HG02588 (cell line): ENCODE data around the gene GPER1.

Experiments used
- ATAC-seq: cut with Tn5 transposase; IDR thresholded peaks from one replicate; pipeline ENCODE4 v1.9.1; 2021; ENCODE audit warnings: mild to moderate bottlenecking, moderate library complexity; ENCODE audit not compliant: unreplicated experiment

The GPER1 gene

GRCh38 chr7:1053816-1054370, 34.0 kb upstream of the GPER1 start:
- ATAC-seq = no peak

DNA sequence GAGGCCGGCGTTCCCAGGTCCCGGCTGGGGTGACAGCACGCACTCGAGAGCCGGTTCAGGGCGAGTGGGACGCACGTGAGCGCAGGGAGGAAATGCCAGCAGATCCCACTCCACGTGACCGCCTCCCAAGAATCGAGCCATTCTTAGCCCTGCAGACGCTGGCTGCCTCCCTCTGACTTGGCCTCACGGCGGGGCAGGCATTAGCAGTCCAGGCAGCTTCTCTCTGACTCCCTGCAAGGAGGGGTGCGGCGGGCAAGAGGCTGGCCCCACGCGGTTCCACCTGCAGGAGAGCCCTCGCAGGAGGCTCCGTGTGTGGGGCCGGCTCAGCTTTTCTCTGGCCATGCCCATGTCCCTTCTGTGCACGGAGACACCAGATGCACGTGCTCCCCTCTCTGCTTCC, 33.5 kb upstream of the GPER1 start:
- ATAC-seq = no peak

DNA sequence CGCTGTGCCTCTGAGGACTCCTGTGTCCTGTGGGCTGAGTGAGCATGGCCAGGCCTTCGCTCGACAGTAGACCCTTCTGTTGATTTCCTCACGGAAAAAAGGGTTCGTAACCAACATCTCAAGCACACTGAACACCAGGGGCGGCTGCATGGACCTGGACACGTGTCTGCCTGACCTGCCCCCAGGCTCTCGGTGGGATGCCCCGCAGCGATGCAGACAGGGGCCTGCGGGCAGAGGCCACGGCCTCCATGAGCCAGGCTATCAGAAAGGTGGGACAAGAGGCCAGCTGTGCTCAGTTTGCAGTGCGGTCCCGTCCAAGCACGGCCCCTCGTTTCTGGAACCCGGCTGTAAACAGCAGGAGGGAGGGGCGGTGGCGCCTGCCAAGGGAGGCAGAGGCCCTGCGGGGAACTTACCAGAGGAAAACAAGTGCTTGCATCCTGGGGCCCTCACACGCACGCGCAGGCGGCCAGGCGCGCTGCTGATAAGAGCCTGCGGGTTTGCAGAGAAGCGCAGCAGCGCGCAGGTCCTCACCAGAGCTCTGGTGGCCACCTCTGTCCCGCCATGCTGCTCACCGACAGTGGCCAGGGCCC, 33.0 kb upstream of the GPER1 start:
- ATAC-seq = no peak

GRCh38 chr7:1055491-1055955, 32.4 kb upstream of the GPER1 start:
- no peak for ATAC-seq

GRCh38 chr7:1055956-1056784, 31.7 kb upstream of the GPER1 start:
- no peak for ATAC-seq

DNA sequence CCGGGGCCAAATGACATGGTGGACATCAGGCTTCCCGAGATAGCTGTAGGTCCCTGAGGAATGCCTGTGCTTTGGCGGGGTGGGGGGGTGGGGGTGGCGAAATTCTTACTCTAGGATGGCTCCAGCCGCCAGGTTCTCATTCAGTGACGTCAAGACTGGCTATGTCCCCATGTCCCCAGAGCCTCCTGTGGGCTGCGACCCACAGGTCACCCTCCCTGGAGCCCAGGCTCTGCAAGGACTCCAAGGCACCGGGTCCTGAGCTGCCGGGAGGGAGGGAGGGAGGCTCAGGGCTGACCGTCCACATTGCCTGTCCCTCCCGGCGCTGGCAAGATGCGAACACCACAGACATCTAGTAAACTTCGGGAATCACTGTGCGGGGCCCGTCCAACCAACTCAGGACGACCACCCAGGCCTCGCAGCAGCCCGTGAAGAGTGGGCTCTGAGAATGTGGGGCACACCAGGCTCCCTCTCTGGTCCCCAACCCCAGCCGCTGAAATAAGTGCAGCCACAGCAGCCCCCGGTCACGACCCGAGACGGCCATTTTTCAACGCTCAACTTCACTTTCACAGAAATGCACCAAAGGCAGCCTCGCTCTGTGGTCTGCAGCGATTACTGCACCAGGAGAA, 31.0 kb upstream of the GPER1 start:
- no peak for ATAC-seq

- ATAC-seq = no peak
Observed at GRCh38 chr7:1057416-1058291, 30.3 kb upstream of the GPER1 start.

DNA sequence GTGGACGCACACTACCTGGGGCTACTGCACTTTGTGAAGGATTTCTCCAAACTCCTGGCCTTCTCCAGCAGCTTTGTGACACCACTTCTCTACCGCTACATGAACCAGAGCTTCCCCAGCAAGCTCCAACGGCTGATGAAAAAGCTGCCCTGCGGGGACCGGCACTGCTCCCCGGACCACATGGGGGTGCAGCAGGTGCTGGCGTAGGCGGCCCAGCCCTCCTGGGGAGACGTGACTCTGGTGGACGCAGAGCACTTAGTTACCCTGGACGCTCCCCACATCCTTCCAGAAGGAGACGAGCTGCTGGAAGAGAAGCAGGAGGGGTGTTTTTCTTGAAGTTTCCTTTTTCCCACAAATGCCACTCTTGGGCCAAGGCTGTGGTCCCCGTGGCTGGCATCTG, 29.6 kb upstream of the GPER1 start:
- no peak for ATAC-seq

- no peak for ATAC-seq
Observed at GRCh38 chr7:1058821-1059199, 29.1 kb upstream of the GPER1 start.

DNA sequence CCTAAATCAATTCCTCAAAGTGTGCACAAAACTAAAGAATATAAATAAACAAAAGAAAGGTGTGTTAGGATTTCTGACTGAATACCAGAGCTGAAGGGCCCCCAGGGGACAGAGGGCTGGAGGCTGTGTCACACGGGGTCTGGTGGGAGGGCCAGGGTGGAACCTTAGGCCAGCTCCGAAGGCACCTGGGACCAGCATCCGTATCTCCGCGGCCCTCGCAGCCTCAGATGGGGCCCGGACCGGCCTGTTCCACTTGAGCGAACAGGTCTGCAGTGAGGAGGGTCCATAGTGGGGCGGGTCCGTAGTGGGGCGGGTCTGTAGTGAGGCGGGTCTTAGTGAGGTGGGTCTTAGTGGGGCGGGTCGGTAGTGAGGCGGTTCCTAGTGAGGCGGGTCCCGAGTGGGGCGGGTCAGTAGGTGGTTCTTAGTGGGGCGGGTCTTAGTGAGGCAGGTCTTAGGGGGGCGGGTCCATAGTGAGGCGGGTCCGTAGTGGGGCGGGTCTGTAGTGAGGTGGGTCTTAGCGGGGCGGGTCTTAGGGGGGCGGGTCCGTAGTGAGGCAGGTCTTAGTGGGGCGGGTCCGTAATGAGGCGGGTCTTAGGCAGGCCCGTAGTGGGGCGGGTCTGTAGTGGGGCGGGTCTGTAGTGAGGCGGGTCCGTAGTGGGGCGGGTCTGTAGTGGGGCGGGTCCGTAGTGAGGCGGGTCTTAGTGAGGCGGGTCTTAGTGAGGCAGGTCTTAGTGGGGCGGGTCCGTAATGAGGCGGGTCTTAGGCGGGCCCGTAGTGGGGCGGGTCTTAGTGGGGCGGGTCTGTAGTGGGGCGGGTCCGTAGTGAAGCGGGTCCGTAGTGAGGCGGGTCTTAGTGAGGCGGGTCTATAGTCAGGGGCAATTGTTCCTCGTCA, 28.5 kb upstream of the GPER1 start:
- no peak for ATAC-seq

DNA sequence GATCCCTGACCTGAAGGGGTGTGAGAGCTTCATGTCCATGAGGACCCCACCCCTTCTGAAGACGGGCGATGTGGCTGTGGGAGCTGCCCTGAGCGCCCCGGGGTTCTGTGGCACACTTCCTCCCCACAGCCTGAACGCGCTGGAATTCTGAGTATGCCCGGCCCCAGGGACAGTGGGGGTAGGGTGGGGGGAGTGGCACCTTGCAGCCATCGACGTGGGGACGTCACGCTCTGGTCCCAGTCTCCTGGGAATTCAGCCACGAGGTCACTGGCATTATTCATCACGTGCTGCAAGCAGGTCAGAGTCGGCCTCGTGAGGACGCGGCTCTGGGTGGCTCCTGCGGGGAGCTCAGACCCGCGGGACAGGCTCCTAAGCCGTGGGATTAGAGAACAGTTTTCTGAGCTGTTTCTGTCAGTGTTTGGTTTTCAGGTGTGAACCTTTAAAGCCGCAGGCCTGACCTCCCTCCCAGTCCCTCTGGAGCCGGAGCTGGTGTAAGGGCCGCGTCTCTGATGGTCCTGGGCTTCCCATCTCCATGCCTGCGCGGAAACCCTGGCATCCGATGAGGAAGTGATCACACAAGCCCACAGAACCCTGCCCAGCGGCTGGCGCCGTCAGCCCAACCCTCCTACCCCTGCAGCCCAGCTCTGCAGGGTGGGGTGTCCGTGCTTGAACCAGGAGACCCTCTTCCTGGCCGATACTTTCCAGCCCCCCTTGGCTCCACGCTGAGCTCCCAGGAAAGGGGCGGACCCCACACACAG, 27.4 kb upstream of the GPER1 start:
- no peak for ATAC-seq

- ATAC-seq = no peak
Observed at GRCh38 chr7:1061180-1061579, 26.7 kb upstream of the GPER1 start.

DNA sequence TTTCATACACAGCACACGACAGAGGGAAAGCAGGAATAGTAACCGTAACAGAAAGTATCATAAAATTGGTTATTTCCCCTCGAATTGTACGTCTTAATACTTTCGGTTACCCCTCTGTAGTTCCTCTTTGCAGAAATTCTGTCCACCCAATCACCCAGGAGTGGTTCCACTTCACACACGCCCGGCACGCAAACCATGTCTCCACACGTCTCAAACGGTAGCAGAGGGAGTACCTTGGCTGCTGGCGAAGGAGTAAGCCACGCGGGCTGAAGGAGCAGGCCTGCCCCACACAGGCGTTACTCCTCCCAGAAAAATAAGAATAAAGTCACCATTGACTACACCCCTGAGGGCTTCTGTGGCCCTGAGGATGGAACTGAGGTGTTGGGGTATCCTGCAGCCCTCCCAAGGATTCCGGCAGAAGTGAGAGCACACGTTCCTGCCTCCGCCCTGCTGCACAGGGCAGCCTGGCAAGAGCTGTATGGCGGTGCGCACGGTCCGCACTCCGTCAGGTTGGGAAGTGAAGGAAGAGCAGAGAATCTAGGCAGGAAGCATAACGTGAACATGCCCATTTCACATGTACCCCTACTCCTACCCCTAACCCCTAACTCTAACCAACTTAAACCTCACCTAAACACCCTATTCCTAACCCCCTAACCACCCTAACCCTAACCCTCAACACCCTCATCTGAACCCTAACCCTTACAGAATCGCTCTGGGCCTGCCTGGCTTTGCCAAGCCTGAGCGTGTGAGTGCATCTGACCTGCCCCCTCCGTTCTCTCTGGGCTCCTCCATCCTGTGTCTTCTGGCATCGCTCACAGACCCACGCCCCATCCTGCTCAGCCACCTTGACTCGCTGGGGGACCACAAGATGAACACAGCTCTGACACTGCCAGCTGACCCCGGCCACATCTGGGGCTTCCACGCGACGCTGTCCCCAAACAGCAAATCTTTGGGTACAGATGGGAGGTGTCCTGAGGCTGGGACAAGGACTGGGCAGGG, 25.3 kb upstream of the GPER1 start:
- peak; percentile 45 for ATAC-seq

DNA sequence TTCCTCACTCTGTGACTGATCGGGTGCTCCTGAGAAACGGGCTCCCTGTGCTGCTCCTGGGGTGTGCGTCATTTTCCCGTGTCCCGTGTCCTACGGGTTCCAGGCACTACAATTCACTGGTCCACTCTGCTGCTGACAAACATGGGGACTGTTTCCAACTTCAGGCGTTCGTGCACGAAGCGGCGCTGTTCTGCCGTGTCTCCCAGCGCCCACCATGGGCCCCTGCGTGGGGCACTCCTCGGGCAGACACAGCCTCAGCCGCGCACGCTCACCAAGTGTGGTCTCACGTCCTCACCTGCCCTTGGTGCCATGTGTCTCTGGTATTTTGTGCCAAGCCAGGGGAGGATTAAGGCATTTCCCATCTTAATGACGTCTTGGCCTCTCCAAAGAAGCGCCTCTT, 24.6 kb upstream of the GPER1 start:
- ATAC-seq = no peak

GRCh38 chr7:1064581-1064980, 23.3 kb upstream of the GPER1 start:
- ATAC-seq = no peak

DNA sequence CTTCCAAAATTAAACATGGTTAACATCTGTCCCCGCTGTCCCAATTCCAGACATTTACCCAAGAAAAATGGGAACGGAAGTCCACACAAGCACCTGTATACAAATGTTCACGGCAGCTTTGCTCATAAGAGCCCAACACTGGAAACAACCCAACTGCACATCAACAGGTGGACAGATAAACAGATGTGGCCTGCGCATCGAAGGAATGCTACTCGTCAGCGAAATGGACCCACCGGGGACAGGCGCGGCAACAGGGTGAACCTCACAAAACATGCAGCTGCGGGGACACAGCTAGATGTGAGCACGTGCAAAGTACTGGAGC, 22.7 kb upstream of the GPER1 start:
- no peak for ATAC-seq

DNA sequence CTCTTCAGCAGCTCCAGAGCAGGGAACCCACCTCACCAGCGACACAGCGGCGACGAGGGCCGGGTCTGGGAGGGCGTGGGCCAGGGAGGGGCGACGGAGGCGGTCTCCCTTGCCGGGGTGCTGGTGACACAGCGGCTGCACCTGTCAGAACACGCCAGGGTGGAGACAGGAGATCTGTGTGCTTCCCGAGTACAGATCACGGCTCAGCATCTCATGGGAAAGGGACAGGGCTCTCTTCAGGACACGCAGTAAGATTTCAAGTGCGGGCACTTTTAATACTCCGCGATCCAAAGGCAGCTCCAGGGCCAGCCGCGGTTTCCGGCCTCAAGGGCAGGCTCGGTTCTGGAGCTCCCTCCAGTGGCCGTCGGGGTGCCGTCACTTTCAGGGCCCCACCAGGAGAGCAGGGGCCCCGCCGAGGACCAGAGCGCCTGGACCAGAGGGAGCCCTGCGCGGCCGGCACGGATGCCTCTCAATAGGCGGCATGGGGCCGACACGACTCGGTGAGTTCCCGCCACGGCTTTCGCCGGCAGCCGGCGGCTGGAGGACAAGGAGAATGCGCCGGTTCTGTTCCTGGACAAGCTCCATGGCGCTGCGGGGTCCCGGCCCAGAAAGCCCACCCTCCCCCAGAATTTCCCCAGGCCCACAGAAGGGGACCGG, 22.2 kb upstream of the GPER1 start:
- ATAC-seq = peak; percentile 41

DNA sequence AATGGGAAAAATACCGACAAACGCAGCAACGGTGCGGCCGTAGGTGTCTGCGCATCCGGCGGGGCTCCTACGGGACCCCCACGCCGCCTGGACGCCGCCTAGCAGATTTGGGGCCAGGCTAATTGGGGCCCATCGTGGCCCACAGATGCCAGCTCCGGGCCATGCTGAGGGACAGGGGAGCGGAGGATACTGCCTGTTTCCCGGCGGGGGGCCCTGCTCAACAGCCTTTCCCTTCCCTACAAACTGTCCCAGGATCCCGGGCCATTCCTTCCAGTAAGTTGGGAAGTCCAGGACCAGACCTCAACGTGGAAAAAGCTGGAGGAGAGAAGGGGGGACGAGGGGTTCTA, 21.7 kb upstream of the GPER1 start:
- ATAC-seq = no peak
